HepG2 (cell line): Measurements from ENCODE around the gene TYMP. TPM values are rescaled to one million over a fixed set of nuclear protein-coding genes. Genes with fewer than 3 reads are reported as not detected.

Experiments
- ATF7 ChIP-seq, 2 experiments: fragments of 450-650 bp in 1 of 2; sonication (generic) in 1 of 2; formaldehyde crosslinking in 1 of 2; IDR thresholded peaks; 2 replicates each; pipeline versions ENCODE4 v1.4.0 to v1.6.1; 2016 to 2020; ENCODE audit warnings: antibody characterized with exemption in 1 of 2, mild to moderate bottlenecking in 1 of 2, missing genetic modification reagents in 1 of 2
- ERF ChIP-seq: IDR thresholded peaks from 2 replicates; pipeline ENCODE4 v1.6.1; 2018; ENCODE audit warnings: missing biosample characterization, missing genetic modification reagents
- GABPA ChIP-seq, 2 experiments: IDR thresholded peaks; 2 replicates each; pipeline ENCODE4 v1.6.1; 2011 to 2016; ENCODE audit warnings: low read depth in 2 of 2, low read length in 1 of 2, missing biosample characterization in 1 of 2, missing genetic modification characterization in 1 of 2
- HDAC2 ChIP-seq: sonication (generic); formaldehyde crosslinking; IDR thresholded peaks from 2 replicates; pipeline ENCODE4 v1.4.0; 2020; ENCODE audit warnings: missing genetic modification reagents
- HNF4A ChIP-seq: sonication (generic); formaldehyde crosslinking; IDR thresholded peaks from 2 replicates; pipeline ENCODE4 v1.4.0; 2020; ENCODE audit warnings: missing genetic modification reagents
- MAFG ChIP-seq: sonication (generic); formaldehyde crosslinking; IDR thresholded peaks from 2 replicates; pipeline ENCODE4 v1.5.1; 2020; ENCODE audit warnings: mild to moderate bottlenecking, missing genetic modification reagents
- MEIS1 ChIP-seq: sonication (generic); formaldehyde crosslinking; IDR thresholded peaks from 2 replicates; pipeline ENCODE4 v1.9.0; 2021; ENCODE audit warnings: mild to moderate bottlenecking, missing genetic modification reagents, moderate library complexity, borderline replicate concordance
- MXI1 ChIP-seq: IDR thresholded peaks from 3 replicates; pipeline ENCODE4 v1.6.1; 2012; ENCODE audit warnings: low read depth, low read length, inconsistent platforms, borderline replicate concordance
- NAIF1 ChIP-seq: sonication (generic); formaldehyde crosslinking; IDR thresholded peaks from 2 replicates; pipeline ENCODE4 v1.5.0; 2020; ENCODE audit warnings: mild to moderate bottlenecking, missing genetic modification reagents, borderline replicate concordance
- NFIB ChIP-seq: sonication (generic); formaldehyde crosslinking; IDR thresholded peaks from 2 replicates; pipeline ENCODE4 v1.9.0; 2021; ENCODE audit warnings: missing genetic modification reagents, mild to moderate bottlenecking, borderline replicate concordance
- NONO ChIP-seq, 2 experiments: fragments of 450-650 bp in 1 of 2; sonication (generic) in 1 of 2; formaldehyde crosslinking in 1 of 2; IDR thresholded peaks in 1 of 2; conservative IDR thresholded peaks in 1 of 2; 2 replicates each; pipeline versions ENCODE4 v1.6.1 to v1.8.0; 2017 to 2022; ENCODE audit warnings: mild to moderate bottlenecking in 1 of 2, missing genetic modification reagents in 1 of 2, moderate library complexity in 1 of 2
- RNF2 ChIP-seq: fragments of 450-650 bp; conservative IDR thresholded peaks from 2 replicates; pipeline ENCODE4 v1.6.1; 2016; ENCODE audit warnings: low read depth
- ZKSCAN5 ChIP-seq: sonication (generic); formaldehyde crosslinking; IDR thresholded peaks from 2 replicates; pipeline ENCODE4 v1.5.1; 2020; ENCODE audit warnings: mild to moderate bottlenecking, missing genetic modification reagents
- ZNF44 ChIP-seq: sonication (generic); formaldehyde crosslinking; IDR thresholded peaks from 2 replicates; pipeline ENCODE4 v1.5.1; 2020; ENCODE audit warnings: mild to moderate bottlenecking, missing genetic modification reagents
- ZSCAN30 ChIP-seq: sonication (generic); formaldehyde crosslinking; IDR thresholded peaks from 2 replicates; pipeline ENCODE4 v1.5.0; 2020; ENCODE audit warnings: mild to moderate bottlenecking, missing genetic modification reagents
- polyA plus RNA-seq, 8 experiments: library from polyadenylated mRNA; depleted of rRNA in 3 of 8; stranded (reverse) in 7 of 8; unstranded in 1 of 8; fragments of >200 nt; fragmentation: Illumina TruSeq in 4 of 8; extraction: Trizol in 4 of 8; gene quantifications; 2 replicates each; pipeline versions ENCODE4 v1.2.1 to v1.2.3, GENCODE V29; 2011 to 2016; ENCODE audit warnings: low read depth in 4 of 8, missing spikeins in 1 of 8, mixed read lengths in 1 of 8; ENCODE audit not compliant: insufficient read depth in 1 of 8
- total RNA-seq, 5 experiments: library from RNA; depleted of rRNA; stranded (reverse); fragments of >200 nt; fragmentation: Illumina TruSeq; extraction: Trizol; gene quantifications; 2 replicates each; pipeline ENCODE4 v1.2.3, GENCODE V29; 2016; ENCODE audit warnings: low read depth in 1 of 5
- TF ChIP-seq, protein P1 (sequence below): IDR thresholded peaks from 2 replicates; pipeline ENCODE4 v1.6.1; 2016; ENCODE audit warnings: mild to moderate bottlenecking
- TF ChIP-seq, protein P2 (sequence below): sonication (generic); formaldehyde crosslinking; IDR thresholded peaks from 2 replicates; pipeline ENCODE4 v1.4.0; 2020; ENCODE audit warnings: mild to moderate bottlenecking, missing genetic modification reagents
- TF ChIP-seq, protein P3 (sequence below): sonication (generic); formaldehyde crosslinking; IDR thresholded peaks from 2 replicates; pipeline ENCODE4 v1.9.0; 2021; ENCODE audit warnings: missing genetic modification reagents, mild to moderate bottlenecking, borderline replicate concordance
- TF ChIP-seq, protein P4 (sequence below): sonication (generic); formaldehyde crosslinking; IDR thresholded peaks from 2 replicates; pipeline ENCODE4 v1.5.0; 2020; ENCODE audit warnings: missing genetic modification reagents
- TF ChIP-seq, protein P5 (sequence below): sonication (generic); formaldehyde crosslinking; IDR thresholded peaks from 2 replicates; pipeline ENCODE4 v1.5.0; 2020; ENCODE audit warnings: mild to moderate bottlenecking, missing genetic modification reagents

Gene TYMP
- total and polyA plus RNA-seq, 2 of the 13 experiments (the other 11 are each of a cell fraction or from before 2014, with no cell fraction given) = 3.9 to 4.3 TPM

DNA sequence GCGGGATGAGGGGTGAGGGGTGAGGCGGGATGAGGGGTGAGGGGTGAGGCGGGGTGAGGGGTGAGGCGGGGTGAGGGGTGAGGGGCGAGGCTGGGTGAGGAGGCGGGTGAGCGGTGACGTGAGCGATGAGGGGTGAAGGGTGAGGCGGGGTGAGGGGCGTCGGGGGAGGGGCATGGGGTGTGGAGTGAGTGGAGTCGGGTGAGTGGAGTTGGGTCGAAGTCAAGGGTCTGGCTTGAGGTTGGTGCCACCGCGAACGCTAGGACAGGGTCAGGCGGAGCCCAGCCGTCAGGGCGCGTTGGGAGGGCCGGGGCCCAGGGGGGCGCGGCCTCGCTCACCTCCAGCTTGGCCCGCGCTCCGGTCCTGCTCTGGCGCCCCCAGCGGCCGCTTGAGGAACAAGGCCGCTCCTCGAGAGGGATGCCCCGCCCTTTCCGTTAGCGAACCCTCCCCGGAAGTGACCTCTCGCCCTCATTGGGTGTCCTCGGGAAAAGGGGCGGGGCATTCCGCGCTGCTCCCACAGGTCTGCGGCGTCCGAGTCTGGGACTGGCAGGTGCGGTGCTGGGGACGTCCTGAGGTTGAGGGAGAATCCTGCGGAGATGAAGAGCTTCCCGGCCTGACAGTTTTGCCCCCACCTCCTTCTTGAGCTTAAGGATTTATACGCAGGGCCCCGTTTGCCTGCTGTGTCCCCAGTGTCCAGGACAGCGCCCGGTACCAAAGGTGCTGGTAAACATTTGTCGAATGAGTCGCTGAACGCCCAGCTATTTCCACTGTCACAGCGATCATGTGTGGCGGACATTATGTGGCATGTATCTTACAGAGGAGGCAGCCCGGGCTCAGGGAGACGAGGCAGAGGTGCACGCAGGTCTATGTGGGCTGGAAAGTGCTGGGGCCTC, 33.0 kb upstream of the TYMP start, which contains the start of gene SYCE3 (continued):
- TF ChIP-seq MEIS1 (CRISPR knock-in tag) (peak; percentile 69; the same call in 1 of the 2 replicates), ZNF44 (CRISPR knock-in tag) (no peak), RNF2 (no peak), MXI1 (peak; percentile 68; the same call in 1 of the 3 replicates), ZKSCAN5 (CRISPR knock-in tag) (0 out of 2 replicates have a peak, but pooled peaks have one; percentile 43), ERF (CRISPR knock-in tag) (peak; percentile 90), NFIB (CRISPR knock-in tag) (no peak), GABPA (IDR thresholded peaks at IDR 0.05; ENCODE audit: low read depth, low read length) (peak; percentile 74), GABPA (CRISPR knock-in tag; IDR thresholded peaks at IDR 0.05; ENCODE audit: low read depth) (peak; percentile 91), HNF4A (CRISPR knock-in tag) (no peak), MAFG (CRISPR knock-in tag) (no peak), ATF7 (IDR thresholded peaks at IDR 0.05) (no peak), ATF7 (CRISPR knock-in tag; IDR thresholded peaks at IDR 0.05) (no peak), HDAC2 (CRISPR knock-in tag) (peak; percentile 63; the same call in 1 of the 2 replicates), NAIF1 (CRISPR knock-in tag) (no peak), ZSCAN30 (CRISPR knock-in tag) (no peak), NONO (IDR thresholded peaks at IDR 0.05) (no peak), NONO (CRISPR knock-in tag; conservative IDR thresholded peaks at IDR 0.05) (peak; percentile 56; the same call in 1 of the 2 replicates)
- TF ChIP-seq, protein P1, sequence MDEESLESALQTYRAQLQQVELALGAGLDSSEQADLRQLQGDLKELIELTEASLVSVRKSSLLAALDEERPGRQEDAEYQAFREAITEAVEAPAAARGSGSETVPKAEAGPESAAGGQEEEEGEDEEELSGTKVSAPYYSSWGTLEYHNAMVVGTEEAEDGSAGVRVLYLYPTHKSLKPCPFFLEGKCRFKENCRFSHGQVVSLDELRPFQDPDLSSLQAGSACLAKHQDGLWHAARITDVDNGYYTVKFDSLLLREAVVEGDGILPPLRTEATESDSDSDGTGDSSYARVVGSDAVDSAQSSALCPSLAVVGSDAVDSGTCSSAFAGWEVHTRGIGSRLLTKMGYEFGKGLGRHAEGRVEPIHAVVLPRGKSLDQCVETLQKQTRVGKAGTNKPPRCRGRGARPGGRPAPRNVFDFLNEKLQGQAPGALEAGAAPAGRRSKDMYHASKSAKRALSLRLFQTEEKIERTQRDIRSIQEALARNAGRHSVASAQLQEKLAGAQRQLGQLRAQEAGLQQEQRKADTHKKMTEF (CRISPR knock-in tag) = peak; percentile 79
- TF ChIP-seq, protein P2, sequence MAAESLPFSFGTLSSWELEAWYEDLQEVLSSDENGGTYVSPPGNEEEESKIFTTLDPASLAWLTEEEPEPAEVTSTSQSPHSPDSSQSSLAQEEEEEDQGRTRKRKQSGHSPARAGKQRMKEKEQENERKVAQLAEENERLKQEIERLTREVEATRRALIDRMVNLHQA (CRISPR knock-in tag) = no peak
- TF ChIP-seq, protein P3, sequence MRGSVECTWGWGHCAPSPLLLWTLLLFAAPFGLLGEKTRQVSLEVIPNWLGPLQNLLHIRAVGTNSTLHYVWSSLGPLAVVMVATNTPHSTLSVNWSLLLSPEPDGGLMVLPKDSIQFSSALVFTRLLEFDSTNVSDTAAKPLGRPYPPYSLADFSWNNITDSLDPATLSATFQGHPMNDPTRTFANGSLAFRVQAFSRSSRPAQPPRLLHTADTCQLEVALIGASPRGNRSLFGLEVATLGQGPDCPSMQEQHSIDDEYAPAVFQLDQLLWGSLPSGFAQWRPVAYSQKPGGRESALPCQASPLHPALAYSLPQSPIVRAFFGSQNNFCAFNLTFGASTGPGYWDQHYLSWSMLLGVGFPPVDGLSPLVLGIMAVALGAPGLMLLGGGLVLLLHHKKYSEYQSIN (CRISPR knock-in tag) = no peak
- TF ChIP-seq, protein P4, sequence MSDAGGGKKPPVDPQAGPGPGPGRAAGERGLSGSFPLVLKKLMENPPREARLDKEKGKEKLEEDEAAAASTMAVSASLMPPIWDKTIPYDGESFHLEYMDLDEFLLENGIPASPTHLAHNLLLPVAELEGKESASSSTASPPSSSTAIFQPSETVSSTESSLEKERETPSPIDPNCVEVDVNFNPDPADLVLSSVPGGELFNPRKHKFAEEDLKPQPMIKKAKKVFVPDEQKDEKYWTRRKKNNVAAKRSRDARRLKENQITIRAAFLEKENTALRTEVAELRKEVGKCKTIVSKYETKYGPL (CRISPR knock-in tag) = no peak
- TF ChIP-seq, protein P5, sequence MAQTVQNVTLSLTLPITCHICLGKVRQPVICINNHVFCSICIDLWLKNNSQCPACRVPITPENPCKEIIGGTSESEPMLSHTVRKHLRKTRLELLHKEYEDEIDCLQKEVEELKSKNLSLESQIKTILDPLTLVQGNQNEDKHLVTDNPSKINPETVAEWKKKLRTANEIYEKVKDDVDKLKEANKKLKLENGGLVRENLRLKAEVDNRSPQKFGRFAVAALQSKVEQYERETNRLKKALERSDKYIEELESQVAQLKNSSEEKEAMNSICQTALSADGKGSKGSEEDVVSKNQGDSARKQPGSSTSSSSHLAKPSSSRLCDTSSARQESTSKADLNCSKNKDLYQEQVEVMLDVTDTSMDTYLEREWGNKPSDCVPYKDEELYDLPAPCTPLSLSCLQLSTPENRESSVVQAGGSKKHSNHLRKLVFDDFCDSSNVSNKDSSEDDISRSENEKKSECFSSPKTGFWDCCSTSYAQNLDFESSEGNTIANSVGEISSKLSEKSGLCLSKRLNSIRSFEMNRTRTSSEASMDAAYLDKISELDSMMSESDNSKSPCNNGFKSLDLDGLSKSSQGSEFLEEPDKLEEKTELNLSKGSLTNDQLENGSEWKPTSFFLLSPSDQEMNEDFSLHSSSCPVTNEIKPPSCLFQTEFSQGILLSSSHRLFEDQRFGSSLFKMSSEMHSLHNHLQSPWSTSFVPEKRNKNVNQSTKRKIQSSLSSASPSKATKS (CRISPR knock-in tag) = no peak
